HG03025 (cell line): ENCODE measurements around the gene EMX2.

Experiments
- ATAC-seq: cut with Tn5 transposase; IDR thresholded peaks from one replicate; pipeline ENCODE4 v1.9.1; 2021; ENCODE audit warnings: mild to moderate bottlenecking, moderate library complexity; ENCODE audit not compliant: unreplicated experiment, low FRiP score

The EMX2 gene

DNA sequence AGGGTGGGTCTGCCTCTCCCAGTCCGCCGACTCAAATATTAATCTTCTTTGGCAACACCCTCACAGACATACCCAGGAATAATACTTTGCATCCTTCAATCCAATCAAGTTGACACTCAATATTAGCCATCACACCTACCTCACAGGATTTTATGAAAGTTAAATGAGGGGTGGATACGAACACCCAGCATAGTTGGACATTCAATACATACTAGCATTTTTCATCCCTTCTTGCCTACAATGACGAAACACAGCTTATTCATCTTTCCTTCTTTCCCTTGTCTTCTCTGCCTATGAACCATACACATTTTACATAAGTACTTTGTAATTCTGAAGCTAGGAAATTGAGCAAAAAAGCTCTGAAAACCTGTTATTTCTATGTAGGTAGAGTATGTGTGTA is 48.5 kb downstream of the EMX2 start:
- no peak for ATAC-seq

DNA sequence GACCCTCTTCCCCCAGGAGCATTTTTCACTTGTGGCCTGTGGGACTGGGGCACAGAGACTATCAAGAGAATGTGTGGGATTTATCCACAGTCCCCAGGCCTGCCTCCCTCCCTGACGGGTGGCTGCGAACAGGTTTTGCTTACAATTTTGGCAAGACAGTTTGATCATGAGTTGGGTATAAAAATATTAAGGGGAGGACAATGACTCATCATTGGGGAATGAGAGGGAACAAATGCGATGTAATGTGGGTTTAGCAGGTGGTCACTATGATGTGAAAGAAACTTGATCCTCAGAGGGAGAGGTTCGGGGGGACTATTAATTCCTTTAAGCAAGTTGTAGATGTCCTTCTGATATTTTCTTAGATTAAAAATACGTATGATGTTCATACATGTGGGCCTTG is 52.2 kb downstream of the EMX2 start:
- ATAC-seq = no peak

DNA sequence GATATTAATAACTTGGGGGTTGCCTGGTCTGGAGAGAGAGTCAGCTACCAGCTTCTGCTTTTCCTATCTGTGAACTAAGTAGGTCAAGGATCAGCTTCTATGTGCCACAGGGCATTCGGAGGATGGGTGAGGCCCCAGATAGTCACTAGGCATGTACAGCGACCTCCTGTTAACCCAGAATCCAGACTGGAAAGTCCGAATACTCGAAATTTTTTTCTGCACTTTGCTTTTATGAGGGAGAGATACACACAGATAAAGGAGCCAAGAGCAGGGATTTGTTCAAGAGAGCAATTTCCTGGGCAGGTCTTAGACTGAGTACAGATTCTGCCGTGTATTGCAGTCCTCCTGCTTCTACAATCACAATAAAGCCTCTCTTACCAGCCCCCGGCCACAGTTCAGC is 54.2 kb downstream of the EMX2 start:
- no peak for ATAC-seq

DNA sequence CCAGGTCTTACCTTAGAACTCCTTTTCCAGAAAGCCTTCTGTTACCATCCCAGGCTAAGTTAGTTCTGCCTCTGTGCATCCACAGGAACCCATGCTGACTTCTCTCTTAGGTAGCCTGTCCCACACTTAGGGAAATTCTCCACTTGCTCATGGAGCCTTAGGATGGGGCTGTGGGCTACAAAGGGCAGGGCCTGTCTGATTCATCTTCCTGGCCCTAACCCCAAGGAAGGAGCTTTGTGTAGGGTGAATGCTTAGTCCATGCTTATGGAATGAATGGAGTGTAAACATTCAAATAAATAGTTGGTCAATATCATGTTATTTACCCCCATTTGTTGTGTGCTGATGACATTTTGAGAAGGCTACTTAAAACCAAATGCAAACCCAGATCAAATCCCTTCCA is 54.7 kb downstream of the EMX2 start:
- ATAC-seq = no peak
